Measurements from ENCODE around the gene ZC3H18. TPM values are rescaled to one million over a fixed set of nuclear protein-coding genes. Genes with fewer than 3 reads are reported as not detected.

The ZC3H18 gene
- total and polyA plus RNA-seq, 10 of the 15 experiments (the other 5 are each of a cell fraction or from before 2014, with no cell fraction given), result 1.0 to 58.3 (median 22.4) TPM

DNA sequence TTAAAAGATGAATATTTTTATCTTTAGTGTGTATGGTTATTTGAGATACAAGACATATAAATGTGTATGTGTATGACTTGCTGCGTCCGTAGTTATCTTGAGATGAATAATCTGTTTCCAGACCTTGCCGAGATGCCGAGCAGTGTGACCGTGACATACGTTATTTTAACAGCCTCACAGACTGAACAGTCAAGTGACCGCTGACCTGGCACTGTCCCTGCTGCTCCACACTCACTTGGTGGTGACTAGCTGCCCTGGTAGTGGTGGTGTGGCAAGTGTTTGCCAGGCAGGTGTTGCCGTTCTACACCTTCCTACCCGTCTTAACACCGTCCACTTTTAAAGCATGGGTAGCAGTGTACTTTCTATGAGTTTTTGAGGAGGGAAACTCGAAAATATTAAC is 5.0 kb downstream of the ZC3H18 start:
- BruUV-seq (replicated peaks), result no TSS peak
- H3K9ac ChIP-seq (ENCODE audit: control insufficient read depth, insufficient read depth, low read length), result no peak overlapping the region
- intact Hi-C loops (cut with micrococcal nuclease; ENCODE audit: unreplicated experiment) (no loop called here), in situ Hi-C loops (cut with MboI) (no loop called here)
- no peak for DNase-seq (ENCODE audit: low read depth, low spot score)
- ChIA-PET POLR2A (no interaction called here), CTCF (no interaction called here), SMC1A (ENCODE audit: uncharacterized antibody, unreplicated experiment) (no interaction called here), RAD21 (ENCODE audit: unreplicated experiment) (interaction anchor here (0.7 kb wide), 1 partner anchor 807 kb away, joined by 3 read pairs; no protein-coding TSS in a partner anchor)
- H3K9me3 ChIP-seq (replicated peaks; ENCODE audit: control insufficient read depth, insufficient read depth, low read length), result no peaks in the 10 kb centered on the region
- 90% methylated on average over 11 of the region's 11 CpGs for WGBS (ENCODE audit: insufficient coverage, insufficient replicate concordance, low lambda C conversion rate, missing lambda C conversion rate)
- H3K4me2 ChIP-seq (ENCODE audit: control insufficient read depth, insufficient read depth), result no peak overlapping the region
- peaks cover 39% of the 10 kb centered on the region for H3K79me2 ChIP-seq (ENCODE audit: control insufficient read depth, insufficient read depth, low read length)
- FAIRE-seq, result no peak
- H2AFZ ChIP-seq (ENCODE audit: control insufficient read depth, low read depth, low read length), result no peak overlapping the region
- ATAC-seq, result no peak
- H3K27ac ChIP-seq (ENCODE audit: control insufficient read depth, insufficient read depth), result no peak overlapping the region
- TF ChIP-seq, protein P1, sequence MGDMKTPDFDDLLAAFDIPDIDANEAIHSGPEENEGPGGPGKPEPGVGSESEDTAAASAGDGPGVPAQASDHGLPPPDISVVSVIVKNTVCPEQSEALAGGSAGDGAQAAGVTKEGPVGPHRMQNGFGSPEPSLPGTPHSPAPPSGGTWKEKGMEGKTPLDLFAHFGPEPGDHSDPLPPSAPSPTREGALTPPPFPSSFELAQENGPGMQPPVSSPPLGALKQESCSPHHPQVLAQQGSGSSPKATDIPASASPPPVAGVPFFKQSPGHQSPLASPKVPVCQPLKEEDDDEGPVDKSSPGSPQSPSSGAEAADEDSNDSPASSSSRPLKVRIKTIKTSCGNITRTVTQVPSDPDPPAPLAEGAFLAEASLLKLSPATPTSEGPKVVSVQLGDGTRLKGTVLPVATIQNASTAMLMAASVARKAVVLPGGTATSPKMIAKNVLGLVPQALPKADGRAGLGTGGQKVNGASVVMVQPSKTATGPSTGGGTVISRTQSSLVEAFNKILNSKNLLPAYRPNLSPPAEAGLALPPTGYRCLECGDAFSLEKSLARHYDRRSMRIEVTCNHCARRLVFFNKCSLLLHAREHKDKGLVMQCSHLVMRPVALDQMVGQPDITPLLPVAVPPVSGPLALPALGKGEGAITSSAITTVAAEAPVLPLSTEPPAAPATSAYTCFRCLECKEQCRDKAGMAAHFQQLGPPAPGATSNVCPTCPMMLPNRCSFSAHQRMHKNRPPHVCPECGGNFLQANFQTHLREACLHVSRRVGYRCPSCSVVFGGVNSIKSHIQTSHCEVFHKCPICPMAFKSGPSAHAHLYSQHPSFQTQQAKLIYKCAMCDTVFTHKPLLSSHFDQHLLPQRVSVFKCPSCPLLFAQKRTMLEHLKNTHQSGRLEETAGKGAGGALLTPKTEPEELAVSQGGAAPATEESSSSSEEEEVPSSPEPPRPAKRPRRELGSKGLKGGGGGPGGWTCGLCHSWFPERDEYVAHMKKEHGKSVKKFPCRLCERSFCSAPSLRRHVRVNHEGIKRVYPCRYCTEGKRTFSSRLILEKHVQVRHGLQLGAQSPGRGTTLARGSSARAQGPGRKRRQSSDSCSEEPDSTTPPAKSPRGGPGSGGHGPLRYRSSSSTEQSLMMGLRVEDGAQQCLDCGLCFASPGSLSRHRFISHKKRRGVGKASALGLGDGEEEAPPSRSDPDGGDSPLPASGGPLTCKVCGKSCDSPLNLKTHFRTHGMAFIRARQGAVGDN (IDR thresholded peaks at IDR 0.05), result no peak
- no peak overlapping the region for H3K4me3 ChIP-seq
- peaks cover 10 to 11% of the 10 kb centered on the region in 2 experiments for H3K36me3 ChIP-seq (ENCODE audit: control insufficient read depth in 2 of 2, insufficient read depth in 2 of 2, low read length in 1 of 2)
- H3K4me1 ChIP-seq (ENCODE audit: control insufficient read depth, insufficient read depth, low read length), result 0 out of 2 replicates have a peak, but pooled peaks cover 3% of the 10 kb centered on the region
- H3K27me3 ChIP-seq (replicated peaks in 1 of 2; ENCODE audit: control insufficient read depth in 2 of 2, insufficient read depth in 2 of 2, low read length in 1 of 2), result no peaks in the 10 kb centered on the region
- no peaks in the 10 kb centered on the region; the same call in 1 of the 2 replicates for H4K20me1 ChIP-seq (ENCODE audit: control insufficient read depth, insufficient read depth)

DNA sequence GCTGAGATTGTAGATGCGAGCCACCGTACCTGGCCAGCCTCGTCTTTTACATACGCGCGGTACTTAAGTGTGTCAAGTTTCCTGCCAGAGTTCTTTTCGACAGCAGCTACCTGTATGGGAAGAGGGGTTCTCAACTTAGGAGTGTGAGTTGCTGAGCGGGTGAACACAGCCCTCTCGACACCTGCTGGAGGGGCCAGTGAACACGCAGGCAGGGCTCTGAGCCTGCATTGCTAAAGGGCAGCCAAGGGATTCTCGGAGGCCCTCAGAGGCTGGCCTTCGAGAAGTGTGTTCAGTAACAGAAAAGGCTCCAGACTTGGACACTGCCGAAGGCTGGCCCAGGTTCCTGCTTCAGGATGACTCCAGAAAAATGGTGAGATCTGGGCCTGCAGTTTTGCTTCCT is 6.1 kb downstream of the ZC3H18 start:
- POLR2A ChIA-PET, result no interaction called here
- Histone ChIP-seq H4K20me1 (ENCODE audit: control insufficient read depth, insufficient read depth) (no peaks in the 10 kb centered on the region; the same call in 1 of the 2 replicates), H3K27me3 (replicated peaks in 1 of 2; ENCODE audit: control insufficient read depth in 2 of 2, insufficient read depth in 2 of 2, low read length in 1 of 2) (no peaks in the 10 kb centered on the region), H3K9me3 (replicated peaks; ENCODE audit: control insufficient read depth, insufficient read depth, low read length) (no peaks in the 10 kb centered on the region), H3K27ac (ENCODE audit: control insufficient read depth, insufficient read depth) (no peak overlapping the region), H3K4me2 (ENCODE audit: control insufficient read depth, insufficient read depth) (no peak overlapping the region), H3K9ac (ENCODE audit: control insufficient read depth, insufficient read depth, low read length) (no peak overlapping the region), H2AFZ (ENCODE audit: control insufficient read depth, low read depth, low read length) (no peak overlapping the region), H3K36me3 (ENCODE audit: control insufficient read depth in 2 of 2, insufficient read depth in 2 of 2, low read length in 1 of 2) (peaks cover 11 to 14% of the 10 kb centered on the region in 2 experiments), H3K79me2 (ENCODE audit: control insufficient read depth, insufficient read depth, low read length) (peaks cover 29% of the 10 kb centered on the region), H3K4me3 (no peak overlapping the region), H3K4me1 (ENCODE audit: control insufficient read depth, insufficient read depth, low read length) (0 out of 2 replicates have a peak, but pooled peaks cover 3% of the 10 kb centered on the region)
- no peak for FAIRE-seq
- intact Hi-C loops (cut with micrococcal nuclease; ENCODE audit: unreplicated experiment), result no loop called here
- ATAC-seq, result no peak
- CTCF ChIA-PET, result no interaction called here
- BruUV-seq (replicated peaks), result no TSS peak
- in situ Hi-C loops (cut with MboI), result no loop called here
- RAD21 ChIA-PET (ENCODE audit: unreplicated experiment), result no interaction called here
- WGBS (ENCODE audit: insufficient coverage, insufficient replicate concordance, low lambda C conversion rate, missing lambda C conversion rate), result 98% methylated on average over 13 of the region's 13 CpGs
- SMC1A ChIA-PET (ENCODE audit: uncharacterized antibody, unreplicated experiment), result no interaction called here
- no peak for DNase-seq (ENCODE audit: low read depth, low spot score)
- TF ChIP-seq SRF (IDR thresholded peaks at IDR 0.05; ENCODE audit: low read depth in 2 of 2, low read length in 2 of 2), result no peak
- TF ChIP-seq, protein P2, sequence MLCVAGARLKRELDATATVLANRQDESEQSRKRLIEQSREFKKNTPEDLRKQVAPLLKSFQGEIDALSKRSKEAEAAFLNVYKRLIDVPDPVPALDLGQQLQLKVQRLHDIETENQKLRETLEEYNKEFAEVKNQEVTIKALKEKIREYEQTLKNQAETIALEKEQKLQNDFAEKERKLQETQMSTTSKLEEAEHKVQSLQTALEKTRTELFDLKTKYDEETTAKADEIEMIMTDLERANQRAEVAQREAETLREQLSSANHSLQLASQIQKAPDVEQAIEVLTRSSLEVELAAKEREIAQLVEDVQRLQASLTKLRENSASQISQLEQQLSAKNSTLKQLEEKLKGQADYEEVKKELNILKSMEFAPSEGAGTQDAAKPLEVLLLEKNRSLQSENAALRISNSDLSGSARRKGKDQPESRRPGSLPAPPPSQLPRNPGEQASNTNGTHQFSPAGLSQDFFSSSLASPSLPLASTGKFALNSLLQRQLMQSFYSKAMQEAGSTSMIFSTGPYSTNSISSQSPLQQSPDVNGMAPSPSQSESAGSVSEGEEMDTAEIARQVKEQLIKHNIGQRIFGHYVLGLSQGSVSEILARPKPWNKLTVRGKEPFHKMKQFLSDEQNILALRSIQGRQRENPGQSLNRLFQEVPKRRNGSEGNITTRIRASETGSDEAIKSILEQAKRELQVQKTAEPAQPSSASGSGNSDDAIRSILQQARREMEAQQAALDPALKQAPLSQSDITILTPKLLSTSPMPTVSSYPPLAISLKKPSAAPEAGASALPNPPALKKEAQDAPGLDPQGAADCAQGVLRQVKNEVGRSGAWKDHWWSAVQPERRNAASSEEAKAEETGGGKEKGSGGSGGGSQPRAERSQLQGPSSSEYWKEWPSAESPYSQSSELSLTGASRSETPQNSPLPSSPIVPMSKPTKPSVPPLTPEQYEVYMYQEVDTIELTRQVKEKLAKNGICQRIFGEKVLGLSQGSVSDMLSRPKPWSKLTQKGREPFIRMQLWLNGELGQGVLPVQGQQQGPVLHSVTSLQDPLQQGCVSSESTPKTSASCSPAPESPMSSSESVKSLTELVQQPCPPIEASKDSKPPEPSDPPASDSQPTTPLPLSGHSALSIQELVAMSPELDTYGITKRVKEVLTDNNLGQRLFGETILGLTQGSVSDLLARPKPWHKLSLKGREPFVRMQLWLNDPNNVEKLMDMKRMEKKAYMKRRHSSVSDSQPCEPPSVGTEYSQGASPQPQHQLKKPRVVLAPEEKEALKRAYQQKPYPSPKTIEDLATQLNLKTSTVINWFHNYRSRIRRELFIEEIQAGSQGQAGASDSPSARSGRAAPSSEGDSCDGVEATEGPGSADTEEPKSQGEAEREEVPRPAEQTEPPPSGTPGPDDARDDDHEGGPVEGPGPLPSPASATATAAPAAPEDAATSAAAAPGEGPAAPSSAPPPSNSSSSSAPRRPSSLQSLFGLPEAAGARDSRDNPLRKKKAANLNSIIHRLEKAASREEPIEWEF (IDR thresholded peaks at IDR 0.05; ENCODE audit: insufficient replicate concordance, low read depth, low read length), result no peak
- TF ChIP-seq, protein P3, sequence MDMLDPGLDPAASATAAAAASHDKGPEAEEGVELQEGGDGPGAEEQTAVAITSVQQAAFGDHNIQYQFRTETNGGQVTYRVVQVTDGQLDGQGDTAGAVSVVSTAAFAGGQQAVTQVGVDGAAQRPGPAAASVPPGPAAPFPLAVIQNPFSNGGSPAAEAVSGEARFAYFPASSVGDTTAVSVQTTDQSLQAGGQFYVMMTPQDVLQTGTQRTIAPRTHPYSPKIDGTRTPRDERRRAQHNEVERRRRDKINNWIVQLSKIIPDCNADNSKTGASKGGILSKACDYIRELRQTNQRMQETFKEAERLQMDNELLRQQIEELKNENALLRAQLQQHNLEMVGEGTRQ (IDR thresholded peaks at IDR 0.05; ENCODE audit: borderline replicate concordance, low read depth, low read length), result no peak

Measured in GM12878 (cell line).